Colonic mucosa (tissue), 4 donors: ENCODE measurements around the gene SCUBE2. TPM values are rescaled to one million over a fixed set of nuclear protein-coding genes. Genes with fewer than 3 reads are reported as not detected.
A peak's percentile ranks its signal among the peaks of the same experiment; 100 is the strongest.

ENCODE experiments used
- DNase-seq: peaks from one replicate; pipeline ENCODE4 v3.0.0-alpha.2; 2020
- H3K27ac ChIP-seq: fragments of 200-600 bp; one replicate; pipeline ENCODE4 v1.8.0; 2021
- H3K27me3 ChIP-seq: fragments of 200-600 bp; one replicate; pipeline ENCODE4 v1.8.0; 2021
- H3K36me3 ChIP-seq: fragments of 200-600 bp; one replicate; pipeline ENCODE4 v1.8.0; 2021
- H3K4me1 ChIP-seq: fragments of 200-600 bp; one replicate; pipeline ENCODE4 v1.8.0; 2021; ENCODE audit warnings: mild to moderate bottlenecking
- H3K4me3 ChIP-seq: fragments of 200-600 bp; one replicate; pipeline ENCODE4 v1.8.0; 2021
- H3K9ac ChIP-seq, 2 donors: one replicate each; pipeline ENCODE4 v1.7.0; 2013; ENCODE audit warnings: control low read depth in 2 of 2, low read depth in 2 of 2, low read length in 2 of 2
- H3K9me3 ChIP-seq: fragments of 200-600 bp; one replicate; pipeline ENCODE4 v1.8.0; 2021
- CTCF ChIP-seq: fragments of 200-600 bp; IDR thresholded peaks from one replicate; pipeline ENCODE4 v1.8.0; 2022; ENCODE audit warnings: antibody characterized with exemption, mild to moderate bottlenecking
- intact Hi-C: fragments of 100-400 bp; cut with DNase I; formaldehyde crosslinking; loops from one replicate; pipeline ENCODE4 v1.14.1; 2022
- total RNA-seq, 2 donors: library from RNA; stranded (reverse); fragmentation: NEBNext Ultra II Directional in 1 of 2; extraction: Animal tissue kit (Norgen Biotek cat#: 25700) in 1 of 2; gene quantifications; one replicate each; pipeline ENCODE4 v1.2.1, GENCODE V29; 2021
- donor health status: healthy.
- donor health status: DM: no; HTN: no; CAD: no.
- donor health status: DM: no; HTN: no; CAD: no.

The SCUBE2 gene
- total RNA-seq, 2 donors from 2014 or later: 2.5 to 7.5 TPM

- TF ChIP-seq CTCF: no peak
- peaks cover 7% of the 10 kb centered on the region for H3K4me1 ChIP-seq
- no peaks in the 10 kb centered on the region for H3K9me3 ChIP-seq
- no peaks in the 10 kb centered on the region for H3K36me3 ChIP-seq
- H3K27ac ChIP-seq: no peak overlapping the region
- no peak overlapping the region for H3K4me3 ChIP-seq
- H3K27me3 ChIP-seq: no peaks in the 10 kb centered on the region
- DNase-seq: no peak
- H3K9ac ChIP-seq: no peak overlapping the region
- intact Hi-C loops: loop anchor here (5.0 kb wide), 1 partner anchor 397 kb away; no protein-coding TSS in a partner anchor
Measured at GRCh38 chr11:9094420-9094819, 3.0 kb upstream of the SCUBE2 start.

- Histone ChIP-seq H3K9ac (no peak overlapping the region), H3K27ac (no peak overlapping the region), H3K36me3 (no peaks in the 10 kb centered on the region), H3K4me3 (no peak overlapping the region), H3K4me1 (peaks cover 8% of the 10 kb centered on the region), H3K27me3 (no peaks in the 10 kb centered on the region), H3K9me3 (no peaks in the 10 kb centered on the region)
- no peak for TF ChIP-seq CTCF
- no peak for DNase-seq
- intact Hi-C loops: loop anchor here (5.0 kb wide), 1 partner anchor 396 kb away; no protein-coding TSS in a partner anchor
Measured at GRCh38 chr11:9092853-9093778, 1.7 kb upstream of the SCUBE2 start.

- DNase-seq: no peak
Measured at GRCh38 chr11:9092072-9092471, 673 bp upstream of the SCUBE2 start.

GRCh38 chr11:9090488-9091043, 833 bp downstream of the SCUBE2 start:
- H3K27me3 ChIP-seq: no peaks in the 10 kb centered on the region
- no peak for DNase-seq
- peak overlapping the region; percentile 38 for H3K4me3 ChIP-seq
- no peak for TF ChIP-seq CTCF
- no peaks in the 10 kb centered on the region for H3K36me3 ChIP-seq
- intact Hi-C loops: loop anchor here (5.0 kb wide), 1 partner anchor 393 kb away; no protein-coding TSS in a partner anchor
- H3K27ac ChIP-seq: no peak overlapping the region
- peak overlapping the region in 1 of 2 donors; percentile 69 for H3K9ac ChIP-seq
- no peaks in the 10 kb centered on the region for H3K9me3 ChIP-seq
- peaks cover 8% of the 10 kb centered on the region for H3K4me1 ChIP-seq

More at GRCh38 chr11:9092072-9092471, 673 bp upstream of the SCUBE2 start:
- peaks cover 8% of the 10 kb centered on the region for H3K4me1 ChIP-seq
- H3K27me3 ChIP-seq: no peaks in the 10 kb centered on the region
- no peaks in the 10 kb centered on the region for H3K36me3 ChIP-seq
- peak overlapping the region in 1 of 2 donors; percentile 26 for H3K9ac ChIP-seq
- H3K27ac ChIP-seq: no peak overlapping the region
- no peak for TF ChIP-seq CTCF
- H3K4me3 ChIP-seq: no peak overlapping the region
- H3K9me3 ChIP-seq: no peaks in the 10 kb centered on the region
- intact Hi-C loops: loop anchor here (5.0 kb wide), 1 partner anchor 395 kb away; no protein-coding TSS in a partner anchor

- DNase-seq: peak; percentile 42
- H3K4me3 ChIP-seq: no peak overlapping the region
- intact Hi-C loops: loop anchor here (5.0 kb wide), 1 partner anchor 392 kb away; no protein-coding TSS in a partner anchor
- H3K27ac ChIP-seq: no peak overlapping the region
- no peak for TF ChIP-seq CTCF
- no peaks in the 10 kb centered on the region for H3K9me3 ChIP-seq
- peaks cover 8% of the 10 kb centered on the region for H3K4me1 ChIP-seq
- H3K9ac ChIP-seq: peak overlapping the region in 1 of 2 donors; percentile 49
- H3K36me3 ChIP-seq: no peaks in the 10 kb centered on the region
- H3K27me3 ChIP-seq: no peaks in the 10 kb centered on the region
Measured at GRCh38 chr11:9089636-9090035, 1.8 kb downstream of the SCUBE2 start.
